BLaER1 treated with 17β-estradiol and CSF1 and Interleukin-3, amounts not matched to agents 10 nM and 100 nM (cell line): ENCODE measurements around the gene SYCP2.

Source experiments
- H3K27ac ChIP-seq, 11 experiments: shearing (Covaris generic); formaldehyde crosslinking; 2 replicates each; pipeline ENCODE4 v1.8.1; 2022
- H3K27me3 ChIP-seq, 11 experiments: shearing (Covaris generic); formaldehyde crosslinking; 2 replicates each; pipeline ENCODE4 v1.8.1; 2022
- H3K36me3 ChIP-seq, 11 experiments: shearing (Covaris generic); formaldehyde crosslinking; 2 replicates each; pipeline ENCODE4 v1.8.1; 2022
- H3K4me1 ChIP-seq, 10 experiments: shearing (Covaris generic); formaldehyde crosslinking; 2 replicates each; pipeline ENCODE4 v1.8.1; 2022
- H3K4me2 ChIP-seq, 11 experiments: shearing (Covaris generic); formaldehyde crosslinking; 2 replicates each; pipeline ENCODE4 v1.8.1; 2022
- H3K4me3 ChIP-seq, 10 experiments: shearing (Covaris generic); formaldehyde crosslinking; 2 replicates each; pipeline ENCODE4 v1.8.1; 2022
- H3K9ac ChIP-seq, 11 experiments: shearing (Covaris generic); formaldehyde crosslinking; 2 replicates each; pipeline ENCODE4 v1.8.1; 2022
- H3K9me3 ChIP-seq, 11 experiments: shearing (Covaris generic); formaldehyde crosslinking; replicated peaks in 1 of 11; 2 replicates each; pipeline ENCODE4 v1.8.1; 2022
- H4K20me1 ChIP-seq, 11 experiments: shearing (Covaris generic); formaldehyde crosslinking; 2 replicates each; pipeline ENCODE4 v1.8.1; 2022
- Cebpa-rat ChIP-seq, 11 experiments: shearing (Covaris generic); IDR thresholded peaks; 2 replicates each; pipeline ENCODE4 v1.8.1; 2022

SYCP2 gene

DNA sequence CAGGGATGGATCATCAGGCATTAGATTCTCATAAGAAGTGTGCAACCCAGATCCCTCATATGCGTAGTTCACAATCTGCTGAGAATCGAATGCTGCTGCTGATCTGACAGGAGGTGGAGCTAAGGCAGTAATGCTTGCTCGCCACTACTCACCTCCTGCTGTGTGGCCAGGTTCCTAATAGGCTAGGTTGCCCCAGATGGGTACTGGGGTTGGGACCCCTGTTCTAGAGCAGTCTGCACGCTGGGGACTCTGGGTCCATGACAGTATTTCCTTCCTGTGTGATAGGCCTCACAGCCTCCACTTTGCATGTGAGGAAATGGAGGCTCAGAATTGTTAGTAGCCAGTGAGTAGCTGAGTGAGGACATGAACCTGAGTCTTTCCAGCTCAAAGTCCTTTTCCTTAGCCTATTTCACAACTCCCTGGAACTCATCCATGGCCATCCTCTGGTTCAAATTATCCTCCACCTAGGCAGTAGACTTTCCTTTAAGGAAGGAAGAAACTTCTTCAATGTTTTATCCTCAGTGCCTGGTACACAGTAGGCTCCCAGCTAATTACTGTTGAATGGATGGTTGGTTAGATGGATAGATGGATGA is 117.2 kb downstream of the SYCP2 start:
- H3K4me1 ChIP-seq, result peaks cover 0 to 14% (median 0%) of the 10 kb centered on the region in 10 experiments; a peak in 3 of 20 replicates
- H3K36me3 ChIP-seq, result peaks cover 0 to 100% (median 99%) of the 10 kb centered on the region in 11 experiments; a peak in 16 of 22 replicates
- no peak overlapping the region for H3K27ac ChIP-seq
- no peak overlapping the region for H3K4me2 ChIP-seq
- H3K9me3 ChIP-seq, result no peaks in the 10 kb centered on the region
- H3K9ac ChIP-seq, result no peak overlapping the region
- no peak overlapping the region for H3K4me3 ChIP-seq
- H3K27me3 ChIP-seq, result no peaks in the 10 kb centered on the region
- H4K20me1 ChIP-seq, result peaks cover 0 to 99% (median 30%) of the 10 kb centered on the region in 11 experiments; a peak in 14 of 22 replicates
- no peak for TF ChIP-seq Cebpa-rat (IDR thresholded peaks at IDR 0.05)

DNA sequence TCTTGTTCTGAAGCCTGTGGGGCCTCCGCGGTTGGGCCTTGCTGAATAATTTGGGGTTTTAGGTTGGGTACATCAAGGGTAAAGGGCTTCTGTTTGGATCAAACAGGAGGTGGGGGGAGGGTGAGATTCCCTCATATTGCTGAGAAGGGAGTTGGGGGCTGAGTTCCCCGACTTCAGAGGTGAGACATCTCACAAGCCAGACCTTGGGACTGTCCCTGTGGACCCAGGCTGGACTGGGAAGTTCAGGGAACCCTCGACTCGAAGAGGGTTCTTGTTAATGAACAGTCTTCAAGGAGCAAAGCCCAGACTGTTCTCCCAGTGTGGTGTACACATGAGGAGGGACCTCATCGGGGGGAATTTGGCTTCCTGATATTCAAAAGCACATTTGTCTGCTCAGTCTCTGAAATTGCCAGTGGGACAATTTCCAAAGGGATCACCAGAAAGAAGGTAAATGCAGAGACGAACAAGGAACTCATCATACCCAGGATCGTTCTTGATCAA is 118.5 kb downstream of the SYCP2 start:
- H3K4me1 ChIP-seq, result peaks cover 0 to 14% (median 0%) of the 10 kb centered on the region in 10 experiments; a peak in 3 of 20 replicates
- H3K27me3 ChIP-seq, result no peaks in the 10 kb centered on the region
- no peak overlapping the region for H3K9ac ChIP-seq
- H4K20me1 ChIP-seq, result peaks cover 0 to 99% (median 30%) of the 10 kb centered on the region in 11 experiments; a peak in 14 of 22 replicates
- no peak for TF ChIP-seq Cebpa-rat (IDR thresholded peaks at IDR 0.05)
- H3K27ac ChIP-seq, result no peak overlapping the region; a peak in 1 of 22 replicates
- no peak overlapping the region for H3K4me2 ChIP-seq
- no peaks in the 10 kb centered on the region for H3K9me3 ChIP-seq
- peaks cover 0 to 100% (median 99%) of the 10 kb centered on the region in 11 experiments; a peak in 17 of 22 replicates for H3K36me3 ChIP-seq
- no peak overlapping the region for H3K4me3 ChIP-seq

DNA sequence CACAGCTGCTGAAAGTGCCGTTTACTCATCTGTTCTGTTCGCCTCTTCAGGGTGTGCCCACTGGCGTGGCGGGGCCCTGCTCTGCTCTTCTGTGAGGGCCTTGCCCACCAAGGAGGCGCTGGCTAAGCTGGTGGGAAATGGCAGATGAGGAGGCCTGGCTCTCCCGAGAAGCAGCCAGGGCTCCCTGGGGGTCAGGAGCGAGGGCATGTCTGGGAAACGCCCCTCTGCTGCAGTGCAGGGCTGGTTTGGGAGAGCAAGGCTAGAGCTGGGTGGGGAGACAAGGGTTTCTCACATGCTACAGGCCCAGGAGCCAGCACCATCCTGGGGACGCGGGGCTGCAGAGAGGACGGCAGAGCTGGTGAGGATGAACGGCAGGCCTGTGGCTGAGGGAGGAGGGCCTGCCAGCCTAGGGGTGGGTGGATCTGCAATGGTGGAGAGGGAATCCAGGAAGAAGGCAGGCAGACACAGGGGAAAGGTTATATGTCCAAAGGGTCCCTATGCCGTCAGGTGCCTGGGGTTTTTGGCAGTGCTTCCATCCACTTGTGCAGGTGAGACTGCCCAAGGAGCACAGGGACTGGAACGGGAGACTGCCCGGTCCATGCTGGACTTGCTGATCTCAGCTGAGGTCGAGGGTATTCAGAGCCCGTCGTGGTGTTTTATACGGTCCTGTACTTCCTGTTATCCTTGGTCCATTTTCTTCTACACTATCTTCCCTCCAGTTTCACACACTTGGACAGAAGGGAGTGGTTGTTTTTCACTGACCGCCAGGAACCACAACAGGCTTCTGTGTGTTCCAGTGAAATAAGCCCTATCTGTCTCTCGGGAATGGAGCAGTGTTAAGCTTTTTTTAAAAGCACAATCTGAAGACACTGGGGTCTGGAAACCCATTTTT is 119.2 kb downstream of the SYCP2 start:
- no peak for TF ChIP-seq Cebpa-rat (IDR thresholded peaks at IDR 0.05)
- Histone ChIP-seq H3K9ac (no peak overlapping the region), H3K36me3 (peaks cover 0 to 100% (median 97%) of the 10 kb centered on the region in 11 experiments; a peak in 17 of 22 replicates), H3K9me3 (no peaks in the 10 kb centered on the region), H3K4me1 (peaks cover 0 to 14% (median 4%) of the 10 kb centered on the region in 10 experiments; a peak in 10 of 20 replicates), H3K27ac (peak overlapping the region in 1 of 11 experiments; percentile 35; a peak in 2 of 22 replicates), H3K4me3 (no peak overlapping the region), H3K27me3 (no peaks in the 10 kb centered on the region), H4K20me1 (peaks cover 0 to 99% (median 31%) of the 10 kb centered on the region in 11 experiments; a peak in 14 of 22 replicates), H3K4me2 (no peak overlapping the region)
